ENCODE measurements around the gene AGBL1.

Gene AGBL1

DNA sequence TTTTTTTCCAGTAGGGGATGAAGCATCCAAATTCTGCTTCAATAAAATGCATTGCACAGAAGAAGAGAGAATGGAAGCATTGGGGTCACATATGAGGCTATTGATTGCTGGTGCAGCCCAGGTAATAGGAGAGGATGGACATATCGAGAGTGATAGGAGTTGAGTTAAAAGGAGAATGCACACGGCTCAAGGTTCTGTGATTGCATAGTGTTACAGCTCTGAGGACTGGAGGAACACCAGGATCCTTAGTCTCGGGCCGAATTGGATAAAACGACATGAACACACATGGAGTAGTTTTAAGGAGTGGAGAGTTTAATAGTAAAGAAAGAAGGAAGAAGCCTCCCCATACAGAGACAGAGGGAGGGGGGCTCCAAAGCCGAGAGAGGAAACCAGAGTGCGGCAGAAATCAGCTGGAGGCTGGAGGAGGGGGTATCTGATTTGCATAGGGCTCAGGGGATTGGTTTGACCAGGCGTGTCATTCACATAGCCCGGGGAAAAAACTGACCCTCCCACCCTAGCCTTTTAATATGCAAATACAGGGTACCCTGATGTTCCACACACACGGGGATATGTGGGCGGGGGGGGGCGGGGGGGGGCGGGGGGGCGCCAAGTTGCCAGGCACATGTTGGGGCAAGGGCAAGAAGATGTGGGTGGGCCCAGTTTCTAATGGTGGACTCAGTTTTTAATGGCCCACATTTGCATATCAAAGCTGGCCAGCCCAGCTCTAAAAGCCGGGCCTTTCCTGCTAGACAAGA is 156.9 kb downstream of the AGBL1 start:
- DNase-seq (ENCODE audit: low read depth) = no peak

DNA sequence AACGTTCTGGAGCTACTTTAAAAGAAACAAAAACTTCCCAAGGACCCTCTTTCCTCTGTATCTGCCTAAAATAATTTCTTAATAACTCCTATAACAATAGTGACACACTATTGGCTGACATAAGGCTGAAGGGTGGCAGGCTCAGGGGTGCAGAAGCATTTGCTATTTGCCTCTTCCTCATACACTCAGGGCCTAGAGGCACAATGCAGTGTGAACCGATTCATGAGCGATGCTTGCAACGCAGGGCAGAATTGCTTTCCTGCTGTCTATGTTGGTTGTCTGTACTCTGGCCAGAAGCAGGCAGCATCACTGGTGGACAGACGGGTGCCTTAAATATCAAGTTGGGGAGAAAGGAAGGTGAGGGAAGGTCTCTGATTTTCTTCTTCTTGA is 157.4 kb downstream of the AGBL1 start:
- no peak for DNase-seq (ENCODE audit: low read depth)

DNA sequence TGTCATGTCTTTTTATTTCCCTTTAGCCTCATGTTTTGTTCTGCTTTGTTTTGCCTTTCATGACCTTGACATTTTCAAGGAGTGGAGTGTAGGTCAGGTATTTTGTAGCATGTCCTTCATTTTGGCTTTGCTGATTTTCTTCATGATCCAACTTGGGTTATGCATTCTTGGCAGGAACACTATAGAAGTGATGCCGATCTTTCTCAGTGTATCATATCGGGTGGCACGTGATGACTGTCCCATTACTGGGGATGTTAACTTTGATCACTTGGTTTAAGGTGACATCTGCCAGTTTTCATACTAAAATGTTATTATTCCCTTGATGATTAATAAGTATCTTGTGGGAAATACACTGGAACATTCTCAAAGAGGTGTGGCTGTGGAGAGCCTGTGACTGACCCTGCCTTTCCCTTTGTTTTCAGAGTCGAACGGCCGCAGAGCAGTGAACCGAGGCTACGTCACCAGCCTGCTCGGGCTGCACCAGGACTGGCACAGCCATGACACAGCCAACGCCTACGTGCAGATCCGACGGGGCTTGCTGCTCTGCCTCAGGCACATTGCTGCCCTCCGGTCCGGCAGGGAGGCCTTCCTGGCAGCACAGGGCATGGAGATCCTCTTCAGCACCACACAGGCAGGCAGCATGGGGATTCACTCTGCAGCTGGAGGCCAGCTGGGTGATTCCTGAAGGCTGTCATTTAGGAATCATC is 167.7 kb downstream of the AGBL1 start:
- no peak for DNase-seq (ENCODE audit: low read depth)

DNA sequence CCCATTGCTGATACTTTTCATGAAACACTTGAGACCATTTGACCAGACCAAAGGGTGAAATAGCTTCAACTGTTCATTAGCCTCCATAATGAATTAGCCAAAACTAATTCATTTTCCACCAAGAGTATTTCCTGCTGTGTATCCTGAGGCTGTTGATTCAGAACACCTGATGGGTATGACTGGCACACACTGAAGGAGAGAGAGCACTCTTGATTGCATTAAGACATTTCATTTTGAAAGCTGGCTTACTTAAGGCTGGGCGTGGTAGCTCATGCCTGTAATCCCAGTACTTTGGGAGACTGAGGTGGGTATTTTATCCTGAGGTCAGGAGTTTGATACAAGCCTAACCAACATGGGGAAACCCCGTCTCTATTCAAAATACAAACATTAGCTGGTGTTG is 175.6 kb downstream of the AGBL1 start:
- DNase-seq (ENCODE audit: low read depth) = no peak

DNA sequence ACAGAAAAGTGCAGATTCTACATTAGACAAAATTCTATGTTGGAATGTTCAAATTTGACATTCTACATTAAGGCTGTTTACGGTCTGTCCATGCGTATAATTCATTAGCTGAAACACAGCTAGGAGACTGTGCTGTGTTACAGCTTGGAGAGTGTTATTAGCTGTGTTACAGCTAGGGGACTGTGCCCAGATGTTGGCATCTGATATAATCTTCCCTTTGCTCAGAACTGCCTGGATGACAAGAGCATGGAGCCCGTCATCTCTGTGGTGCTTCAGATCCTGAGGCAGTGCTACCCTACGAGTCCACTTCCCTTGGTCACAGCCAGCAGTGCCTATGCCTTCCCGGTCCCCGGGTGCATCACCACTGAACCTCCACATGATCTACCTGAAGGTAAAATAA is 177.0 kb downstream of the AGBL1 start:
- no peak for DNase-seq (ENCODE audit: low read depth)

DNA sequence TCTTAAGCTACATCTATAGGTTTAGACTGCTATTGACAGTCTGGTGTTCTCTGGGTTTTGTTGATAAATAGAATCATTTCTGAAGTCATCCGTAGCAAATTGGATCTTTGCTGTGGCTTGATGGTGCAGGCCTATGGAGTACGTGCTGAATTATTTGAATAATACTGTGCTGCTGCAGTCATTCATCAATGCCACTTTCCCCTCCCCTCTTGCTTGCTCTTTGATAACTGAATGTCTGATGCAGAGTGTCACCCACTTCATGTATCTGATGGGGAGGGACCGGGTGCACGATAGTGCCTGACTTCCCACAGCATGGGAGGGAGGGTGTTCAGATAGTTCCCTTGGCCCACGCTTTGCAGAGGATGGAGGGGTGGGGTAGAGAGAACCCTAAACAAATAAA is 179.9 kb downstream of the AGBL1 start:
- DNase-seq (ENCODE audit: low read depth) = no peak

DNA sequence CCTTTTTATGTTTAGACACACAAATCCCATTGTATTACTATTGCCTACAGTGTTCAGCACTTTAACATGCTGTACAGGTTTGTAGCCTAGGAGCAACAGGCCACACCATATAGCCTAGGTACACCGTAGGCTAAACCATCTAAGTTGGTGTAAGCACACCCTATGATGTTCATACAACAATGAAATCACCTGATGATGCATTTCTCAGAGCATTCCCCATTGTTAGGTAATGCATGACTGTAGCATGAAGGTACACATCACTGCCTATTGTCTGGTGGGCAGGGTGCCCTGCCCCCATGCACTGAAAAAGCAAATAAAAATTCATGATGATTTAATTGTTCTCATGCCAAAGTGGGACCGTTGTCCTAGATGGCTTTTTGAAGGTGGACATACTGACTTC is 183.6 kb downstream of the AGBL1 start:
- DNase-seq (ENCODE audit: low read depth) = no peak

DNA sequence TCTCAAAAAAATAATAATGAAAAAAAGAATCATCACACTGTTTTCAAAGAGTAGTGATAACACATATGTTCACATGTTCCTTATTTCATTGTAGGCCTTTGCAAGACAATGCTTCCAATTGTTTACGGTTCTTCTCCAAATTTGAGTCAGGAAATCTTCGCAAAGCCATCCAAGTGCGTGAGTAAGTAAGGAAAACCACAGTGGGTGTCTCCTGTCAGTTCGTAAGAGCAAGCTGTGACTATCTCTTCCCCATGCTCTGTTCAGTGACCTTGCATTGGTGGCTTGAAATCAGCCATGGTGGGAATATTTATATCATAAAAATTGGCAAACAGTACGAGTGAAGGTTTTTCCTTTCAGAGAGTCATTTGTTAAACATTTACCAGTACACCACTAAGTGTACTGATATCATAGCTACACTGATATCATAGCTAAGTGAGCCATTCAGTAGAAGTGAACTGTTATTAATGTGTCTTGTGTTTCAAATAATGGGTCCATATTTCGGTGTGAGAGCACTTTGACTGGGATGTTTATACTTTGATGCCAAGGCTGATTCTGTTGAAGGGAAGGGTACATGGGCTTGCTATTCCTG is 187.3 kb downstream of the AGBL1 start:
- no peak for DNase-seq (ENCODE audit: low read depth)

DNA sequence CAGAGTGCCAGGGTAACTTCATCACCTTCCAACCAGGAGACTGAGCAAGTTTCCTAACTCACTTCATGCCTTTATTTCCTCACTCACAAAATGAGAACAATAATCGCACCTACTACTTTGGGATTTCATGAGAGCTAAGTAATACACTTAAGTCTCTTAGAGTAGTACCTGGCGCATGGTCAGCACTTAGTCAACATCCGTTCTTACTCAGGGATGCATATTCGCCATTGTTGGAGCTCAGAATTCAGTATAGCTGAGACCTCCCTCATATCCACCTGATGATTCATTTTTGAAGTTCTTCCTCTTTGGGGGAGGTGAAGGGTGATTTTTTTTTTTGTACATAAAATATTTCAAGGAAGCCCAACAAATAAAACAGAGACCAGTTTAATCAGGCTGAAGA is 188.2 kb downstream of the AGBL1 start:
- no peak for DNase-seq (ENCODE audit: low read depth)

DNA sequence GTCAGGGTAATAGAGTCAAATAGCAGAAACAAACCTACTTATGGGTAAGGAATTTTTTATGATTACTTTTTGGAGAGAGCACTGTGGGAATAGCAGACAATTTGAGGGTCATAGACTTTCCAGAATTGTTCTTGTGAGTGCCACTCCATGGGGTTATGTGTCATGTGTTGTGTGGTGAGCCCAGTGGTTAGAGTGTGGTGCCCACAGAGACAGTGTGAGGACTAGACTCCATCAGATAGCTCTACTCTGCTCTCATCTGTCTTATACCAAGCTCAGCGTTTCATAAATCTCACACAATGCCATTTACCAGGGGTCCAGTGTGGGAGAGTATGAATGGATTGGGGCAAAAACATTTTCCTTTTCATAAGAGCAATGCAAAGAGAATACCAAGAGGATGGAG is 188.9 kb downstream of the AGBL1 start:
- no peak for DNase-seq (ENCODE audit: low read depth)

DNA sequence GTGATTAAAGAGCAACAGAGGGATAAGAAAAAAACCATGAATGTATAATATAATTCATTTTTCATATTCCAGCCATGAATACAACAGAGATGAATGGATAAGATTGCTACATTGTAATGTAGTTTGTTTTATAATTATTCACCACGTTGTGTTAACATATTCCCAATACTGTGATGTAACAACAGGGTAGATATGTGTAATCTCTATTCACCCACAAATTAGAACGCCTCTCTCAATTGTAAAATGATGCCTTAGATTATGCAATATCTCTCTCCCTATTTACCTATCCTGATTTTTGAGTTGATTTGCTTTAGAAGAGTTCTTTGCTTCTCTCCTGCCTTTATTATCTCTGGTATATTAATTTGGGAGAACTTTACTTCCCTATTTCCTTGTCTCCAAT is 193.6 kb downstream of the AGBL1 start:
- DNase-seq (ENCODE audit: low read depth) = no peak

DNA sequence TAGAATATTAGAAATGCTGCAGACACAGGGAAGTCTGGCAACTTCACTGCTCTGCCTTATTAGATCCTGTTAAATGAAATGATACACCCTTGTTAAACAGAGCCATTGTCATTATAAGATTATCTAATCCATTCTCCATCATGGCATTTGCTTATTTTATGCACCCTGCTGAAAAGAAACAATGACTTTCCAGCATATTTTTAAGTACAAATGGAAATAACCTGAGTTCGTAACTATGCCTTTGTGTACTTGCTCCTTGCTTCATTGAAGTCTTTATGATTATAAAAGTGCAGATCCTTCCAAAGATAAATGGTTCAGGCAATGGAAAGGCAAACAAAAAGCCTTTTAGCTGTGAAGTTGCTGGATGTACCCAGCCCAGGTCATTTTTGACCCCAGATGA is 195.7 kb downstream of the AGBL1 start:
- DNase-seq (ENCODE audit: low read depth) = no peak

DNA sequence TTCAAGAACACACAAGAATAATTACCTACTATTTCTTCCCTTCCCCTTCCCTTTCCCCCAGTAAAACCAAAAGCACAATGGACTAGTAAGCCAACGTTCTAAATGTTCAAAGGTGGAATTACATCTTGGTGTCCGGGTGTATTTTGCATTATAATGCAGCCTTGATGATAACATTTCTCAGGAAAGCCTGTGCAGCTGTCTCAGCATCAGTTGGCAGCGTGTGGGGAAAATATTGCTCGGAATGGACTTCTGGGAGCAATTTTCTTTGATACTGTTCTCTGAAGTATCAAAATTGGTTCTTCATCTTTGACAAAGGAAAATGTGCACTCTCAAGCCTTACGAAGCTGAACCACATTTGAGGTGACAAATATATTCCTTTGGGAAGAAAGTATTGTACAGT is 198.9 kb downstream of the AGBL1 start:
- no peak for DNase-seq (ENCODE audit: low read depth)

DNA sequence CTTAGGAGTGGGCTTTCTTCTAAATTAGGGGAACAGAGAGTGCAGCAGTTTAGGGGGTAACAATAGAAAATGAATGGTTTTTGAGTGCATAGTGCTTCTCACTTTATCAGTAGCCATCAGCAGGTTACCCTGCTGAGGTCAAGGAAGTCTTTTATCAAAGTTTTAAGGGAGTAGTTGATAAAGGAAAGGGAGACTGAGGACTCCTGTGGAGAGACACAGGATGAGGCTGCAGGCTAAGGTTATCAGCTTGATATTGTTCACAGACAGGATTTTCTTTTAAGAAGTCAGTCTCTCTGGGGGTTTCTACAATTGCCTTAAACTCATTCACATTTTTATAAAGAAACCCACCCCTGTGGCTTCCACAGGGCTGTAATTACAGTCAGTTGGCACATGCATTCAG is 205.0 kb downstream of the AGBL1 start:
- DNase-seq (ENCODE audit: low read depth) = no peak

DNA sequence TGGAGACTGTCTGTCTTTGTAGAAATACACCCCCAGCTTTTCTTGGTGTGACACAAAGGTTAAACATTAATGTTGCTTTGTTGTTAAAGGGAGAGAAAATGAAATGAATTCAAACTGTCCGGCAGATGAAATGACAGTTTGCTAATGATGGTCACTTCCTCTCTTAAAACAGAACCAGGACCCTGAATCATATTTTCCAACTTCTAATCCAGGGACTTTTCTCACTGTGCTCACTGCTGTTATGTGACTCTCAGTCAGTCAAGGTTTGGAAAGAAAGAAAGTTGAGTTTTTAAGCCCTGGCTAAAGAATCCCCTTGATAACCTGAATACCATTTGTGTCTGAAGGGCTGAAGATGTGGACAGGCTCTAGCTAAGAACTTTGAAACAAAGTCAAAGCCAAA is 215.8 kb downstream of the AGBL1 start:
- no peak for DNase-seq (ENCODE audit: low read depth)

DNA sequence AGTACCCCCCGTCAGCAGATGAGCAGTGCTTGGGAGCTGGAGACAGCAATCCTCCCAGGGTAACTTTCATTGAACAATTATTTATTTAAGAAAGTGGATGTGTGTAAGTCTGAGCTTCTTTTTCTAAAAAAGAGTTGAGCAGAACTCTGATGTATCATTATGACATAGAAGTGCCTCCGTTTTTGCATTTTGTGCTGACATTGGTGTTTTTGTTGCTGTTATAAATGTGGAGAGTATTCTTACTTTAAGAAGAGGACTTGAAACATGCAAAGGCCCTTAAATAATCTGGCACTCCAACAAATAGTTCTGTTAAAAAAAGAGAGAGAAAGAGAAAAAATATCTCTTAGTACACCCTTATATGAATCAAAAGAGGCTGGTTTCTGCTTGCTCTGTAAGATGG is 217.1 kb downstream of the AGBL1 start:
- no peak for DNase-seq (ENCODE audit: low read depth)

DNA sequence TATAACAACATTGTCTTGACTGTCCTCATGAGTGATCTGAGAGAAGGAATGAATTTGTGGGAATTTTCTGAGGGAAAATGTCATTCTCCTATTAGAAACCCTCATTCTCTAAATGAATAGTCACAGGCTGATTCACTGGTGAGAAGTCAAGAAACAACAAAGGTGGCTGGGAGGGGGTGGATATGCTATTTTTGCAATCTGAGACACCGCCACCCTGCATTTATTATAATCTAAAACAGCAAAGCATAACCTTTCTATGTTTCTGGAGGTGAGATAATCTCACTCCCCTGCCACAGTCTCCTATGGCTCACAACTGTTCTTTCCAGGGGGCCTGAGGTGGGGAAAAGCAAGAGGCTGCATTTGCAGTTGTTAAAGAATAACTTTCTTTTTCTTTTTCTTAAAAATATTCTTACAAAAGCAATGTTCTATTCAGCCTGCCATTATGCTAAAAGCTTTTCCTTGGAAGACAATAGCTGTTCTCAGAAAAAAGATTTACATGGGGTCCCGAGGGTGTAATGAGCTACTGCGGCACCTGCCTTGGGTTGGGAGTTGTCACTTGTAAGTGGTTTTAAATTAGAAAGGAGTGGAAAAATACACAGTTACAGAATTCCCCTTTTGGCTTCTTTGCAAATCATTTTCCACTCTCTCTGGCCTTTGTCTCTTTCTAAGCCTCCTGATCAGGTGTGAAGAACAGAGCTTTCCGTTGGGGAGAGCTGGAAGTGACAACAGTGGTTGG is 220.9 kb downstream of the AGBL1 start:
- no peak for DNase-seq (ENCODE audit: low read depth)

DNA sequence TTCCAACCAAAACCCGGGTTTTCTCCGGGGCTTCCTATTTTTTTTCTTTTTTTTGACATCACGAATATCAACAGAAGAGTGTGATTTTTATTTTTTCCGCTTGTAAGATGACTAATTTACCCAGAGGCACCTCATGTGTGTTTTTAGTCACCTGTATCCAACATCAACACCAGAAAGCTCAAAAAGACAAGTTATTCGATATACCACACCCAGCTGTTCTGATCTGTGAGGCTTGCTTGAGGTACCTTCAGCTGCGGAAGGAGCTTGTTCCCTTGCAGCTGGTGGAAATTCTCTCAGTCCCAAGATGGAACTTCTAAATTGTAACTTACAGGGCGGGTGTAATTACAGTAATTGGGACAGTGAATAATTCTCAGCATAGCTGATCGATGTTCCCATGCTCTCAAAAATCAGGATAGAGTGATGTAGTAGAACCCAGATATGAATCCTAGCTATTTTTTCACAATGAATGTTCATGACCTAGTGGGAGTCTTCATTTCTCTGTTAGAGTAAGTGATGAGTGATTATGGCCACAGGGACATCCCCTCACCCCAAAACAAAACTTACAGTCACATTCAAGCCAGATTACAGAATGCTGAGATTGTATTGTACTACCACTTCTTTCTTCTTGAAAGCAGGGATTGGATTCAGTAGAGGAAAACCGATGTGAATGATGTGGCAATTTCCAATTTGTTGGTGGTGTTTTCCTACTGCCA is 232.1 kb downstream of the AGBL1 start:
- DNase-seq (ENCODE audit: low read depth) = no peak

DNA sequence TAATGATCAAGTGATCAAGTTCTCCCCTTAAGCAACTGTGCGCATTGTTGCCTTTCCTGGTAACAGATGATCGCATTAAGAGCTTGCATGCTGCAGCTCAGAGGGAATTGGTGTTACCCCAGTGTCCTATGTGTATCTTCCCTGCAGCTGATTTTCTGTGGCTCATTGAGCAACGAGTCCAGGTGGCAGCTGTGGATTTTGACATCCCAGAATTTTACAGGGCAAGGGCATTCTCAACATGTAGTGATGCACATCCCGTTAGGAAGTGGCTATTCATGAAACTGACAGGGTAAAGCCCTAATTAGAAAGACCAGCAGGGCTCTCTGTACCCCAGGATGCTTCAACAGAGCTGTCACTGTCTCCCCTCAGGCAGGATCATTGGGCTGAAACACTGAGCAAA is 232.8 kb downstream of the AGBL1 start:
- DNase-seq (ENCODE audit: low read depth) = no peak

DNA sequence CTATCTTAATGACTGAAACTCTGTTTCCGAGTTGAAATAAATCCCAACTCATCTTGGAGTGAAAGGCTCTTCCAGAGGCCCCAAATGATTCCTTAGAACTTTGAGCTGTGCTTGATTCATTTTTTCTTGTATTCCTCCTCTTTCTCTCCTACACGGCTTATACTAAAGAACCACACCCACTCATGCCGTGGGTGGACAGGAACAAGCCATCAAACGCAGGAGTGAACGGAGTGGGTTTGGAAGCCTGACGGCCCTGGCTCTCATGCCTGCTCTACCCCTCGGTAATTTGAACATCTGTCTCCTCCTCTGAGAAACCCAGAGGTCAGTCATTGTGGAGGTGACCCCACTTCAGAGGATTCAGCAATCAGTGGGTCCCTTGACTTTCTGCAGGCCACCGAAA is 236.5 kb downstream of the AGBL1 start:
- DNase-seq (ENCODE audit: low read depth) = no peak

DNA sequence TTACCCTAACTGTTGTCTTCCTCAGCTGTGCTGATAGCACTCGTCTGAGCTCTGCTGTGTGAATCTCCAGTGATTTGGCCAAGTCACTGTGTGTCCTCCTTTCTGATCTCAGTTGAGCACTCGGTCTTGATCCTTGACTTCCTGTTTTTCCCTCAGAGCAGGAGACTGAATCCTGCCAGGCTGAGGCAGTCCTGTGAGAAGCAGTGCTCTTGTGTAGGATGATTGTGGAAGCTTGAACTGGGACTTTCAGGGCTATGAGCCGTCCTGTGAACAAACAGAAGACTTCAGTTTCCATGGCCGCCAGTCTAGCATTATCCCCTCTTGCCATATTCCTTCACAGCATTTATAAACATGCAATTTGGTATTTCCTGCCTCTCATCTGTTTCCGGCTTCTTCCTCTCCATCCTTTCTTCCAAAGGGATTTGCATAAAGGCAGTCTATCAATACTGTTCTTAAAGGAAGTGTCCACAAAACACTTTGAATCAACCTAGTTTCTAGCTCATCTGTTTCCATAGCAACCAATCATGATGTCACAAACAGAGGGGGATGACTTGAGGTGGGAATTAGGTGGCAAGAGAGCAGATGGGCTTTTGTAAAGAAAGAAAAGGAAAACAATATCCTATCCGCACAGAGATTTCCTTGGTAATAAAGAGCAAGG is 237.2 kb downstream of the AGBL1 start:
- no peak for DNase-seq (ENCODE audit: low read depth)

DNA sequence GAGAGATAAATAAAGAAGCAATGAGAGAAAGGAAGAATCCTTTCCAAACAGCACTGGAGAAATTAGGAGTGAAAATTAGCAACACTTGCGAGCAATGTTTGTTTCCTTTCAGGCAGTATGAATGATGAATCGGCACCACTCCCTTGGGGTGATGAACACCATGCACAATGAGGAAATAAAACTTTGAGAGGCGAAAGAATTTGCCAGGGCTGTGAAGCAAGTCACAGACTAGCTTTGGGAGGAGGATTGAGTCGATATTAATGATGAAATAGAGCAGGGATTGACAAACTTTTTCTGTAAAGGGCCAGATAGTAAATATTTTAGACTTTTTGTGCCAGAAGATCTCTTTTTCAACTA is 237.7 kb downstream of the AGBL1 start:
- no peak for DNase-seq (ENCODE audit: low read depth)

All from T follicular helper cell (primary cell).